OCI-LY3 (cell line): ENCODE measurements around the gene YIPF7.

Experiments
- H2AFZ ChIP-seq: fragments of 200-600, 300-600 bp; shearing (Covaris generic); 2 replicates; pipeline ENCODE4 v1.6.0; 2014; ENCODE audit warnings: antibody characterized with exemption, low read depth, low read length
- H3K27ac ChIP-seq: fragments of 200-600, 300-600 bp; sonication (generic); 2 replicates; pipeline ENCODE4 v1.5.1; 2014; ENCODE audit warnings: mild to moderate bottlenecking, low read length, moderate library complexity, mixed read lengths
- H3K27me3 ChIP-seq: fragments of 200-600, 300-600 bp; sonication (generic); 2 replicates; pipeline ENCODE4 v1.6.1; 2014; ENCODE audit warnings: low read depth, low read length, mixed read lengths
- H3K36me3 ChIP-seq: fragments of 200-600, 300-600 bp; sonication (generic); replicated peaks from 2 replicates; pipeline ENCODE3; 2014; ENCODE audit warnings: low read depth, low read length, mixed read lengths
- H3K4me1 ChIP-seq: fragments of 300-600, 200-600 bp; sonication (generic); 2 replicates; pipeline ENCODE4 v1.6.1; 2014; ENCODE audit warnings: low read length, mixed read lengths
- H3K4me2 ChIP-seq: fragments of 200-600, 300-600 bp; sonication (generic); 2 replicates; pipeline ENCODE4 v1.6.1; 2014; ENCODE audit warnings: low read length, mixed read lengths
- H3K4me3 ChIP-seq: fragments of 300-600, 200-600 bp; sonication (generic); 2 replicates; pipeline ENCODE4 v1.5.1; 2014; ENCODE audit warnings: antibody characterized with exemption, mild to moderate bottlenecking, low read length, moderate library complexity
- H3K79me2 ChIP-seq: fragments of 300-600, 200-600 bp; shearing (Covaris generic); 2 replicates; pipeline ENCODE4 v1.6.1; 2014; ENCODE audit warnings: mild to moderate bottlenecking, low read length, mixed read lengths
- H3K9ac ChIP-seq: fragments of 300-600, 200-600 bp; shearing (Covaris generic); 2 replicates; pipeline ENCODE4 v1.6.0; 2014; ENCODE audit warnings: mild to moderate bottlenecking, low read length, moderate library complexity
- H3K9me3 ChIP-seq: fragments of 200-600, 300-600 bp; shearing (Covaris generic); 2 replicates; pipeline ENCODE4 v1.6.1; 2014; ENCODE audit warnings: low read length, mixed read lengths; ENCODE audit not compliant: insufficient read depth
- H4K20me1 ChIP-seq: fragments of 200-600, 300-600 bp; sonication (generic); 2 replicates; pipeline ENCODE4 v1.6.1; 2016; ENCODE audit warnings: low read length, mixed read lengths; ENCODE audit not compliant: insufficient read depth
- EZH2phosphoT487 ChIP-seq: fragments of 200-600 bp; shearing (Covaris generic); IDR thresholded peaks from 2 replicates; pipeline ENCODE4 v1.6.1; 2018; ENCODE audit warnings: antibody characterized with exemption, mixed run types, low read depth
- TF ChIP-seq, protein P1 (sequence below): fragments of 200-600, 300-600 bp; sonication (generic); IDR thresholded peaks from 2 replicates; pipeline ENCODE4 v1.5.1; 2014; ENCODE audit warnings: antibody characterized with exemption, low read length, low read depth

YIPF7 gene

DNA sequence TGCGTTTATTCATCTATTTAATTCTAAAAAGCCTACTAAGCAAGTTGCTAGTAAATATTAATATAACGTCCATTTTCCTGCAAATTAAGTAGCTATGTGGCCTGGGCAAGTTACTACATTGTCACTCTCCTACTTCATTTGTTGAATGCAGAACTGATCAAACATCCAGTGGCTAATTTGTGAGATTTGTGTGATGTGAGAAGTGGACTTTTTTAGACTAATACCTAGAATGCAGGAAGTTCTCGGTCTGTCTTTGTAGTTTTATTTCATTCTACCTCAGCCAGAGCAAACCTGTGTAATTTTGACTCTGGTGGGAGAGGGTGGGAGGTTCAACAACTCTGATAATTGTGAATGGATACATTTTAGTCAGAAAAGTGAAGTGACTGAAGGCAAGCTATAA, 27.6 kb upstream of the YIPF7 start:
- Histone ChIP-seq H3K36me3 (peaks cover 20% of the 10 kb centered on the region), H3K4me2 (peak overlapping the region; percentile 82), H3K4me3 (peak overlapping the region; percentile 92), H3K9ac (peak overlapping the region; percentile 95), H4K20me1 (no peaks in the 10 kb centered on the region), H3K79me2 (peaks cover 48% of the 10 kb centered on the region), H2AFZ (no peak overlapping the region), H3K9me3 (no peaks in the 10 kb centered on the region), H3K27ac (peak overlapping the region; percentile 73), H3K4me1 (peaks cover 18% of the 10 kb centered on the region), H3K27me3 (no peaks in the 10 kb centered on the region)
- TF ChIP-seq, protein P1, sequence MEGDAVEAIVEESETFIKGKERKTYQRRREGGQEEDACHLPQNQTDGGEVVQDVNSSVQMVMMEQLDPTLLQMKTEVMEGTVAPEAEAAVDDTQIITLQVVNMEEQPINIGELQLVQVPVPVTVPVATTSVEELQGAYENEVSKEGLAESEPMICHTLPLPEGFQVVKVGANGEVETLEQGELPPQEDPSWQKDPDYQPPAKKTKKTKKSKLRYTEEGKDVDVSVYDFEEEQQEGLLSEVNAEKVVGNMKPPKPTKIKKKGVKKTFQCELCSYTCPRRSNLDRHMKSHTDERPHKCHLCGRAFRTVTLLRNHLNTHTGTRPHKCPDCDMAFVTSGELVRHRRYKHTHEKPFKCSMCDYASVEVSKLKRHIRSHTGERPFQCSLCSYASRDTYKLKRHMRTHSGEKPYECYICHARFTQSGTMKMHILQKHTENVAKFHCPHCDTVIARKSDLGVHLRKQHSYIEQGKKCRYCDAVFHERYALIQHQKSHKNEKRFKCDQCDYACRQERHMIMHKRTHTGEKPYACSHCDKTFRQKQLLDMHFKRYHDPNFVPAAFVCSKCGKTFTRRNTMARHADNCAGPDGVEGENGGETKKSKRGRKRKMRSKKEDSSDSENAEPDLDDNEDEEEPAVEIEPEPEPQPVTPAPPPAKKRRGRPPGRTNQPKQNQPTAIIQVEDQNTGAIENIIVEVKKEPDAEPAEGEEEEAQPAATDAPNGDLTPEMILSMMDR: no peak
- TF ChIP-seq EZH2phosphoT487: no peak

DNA sequence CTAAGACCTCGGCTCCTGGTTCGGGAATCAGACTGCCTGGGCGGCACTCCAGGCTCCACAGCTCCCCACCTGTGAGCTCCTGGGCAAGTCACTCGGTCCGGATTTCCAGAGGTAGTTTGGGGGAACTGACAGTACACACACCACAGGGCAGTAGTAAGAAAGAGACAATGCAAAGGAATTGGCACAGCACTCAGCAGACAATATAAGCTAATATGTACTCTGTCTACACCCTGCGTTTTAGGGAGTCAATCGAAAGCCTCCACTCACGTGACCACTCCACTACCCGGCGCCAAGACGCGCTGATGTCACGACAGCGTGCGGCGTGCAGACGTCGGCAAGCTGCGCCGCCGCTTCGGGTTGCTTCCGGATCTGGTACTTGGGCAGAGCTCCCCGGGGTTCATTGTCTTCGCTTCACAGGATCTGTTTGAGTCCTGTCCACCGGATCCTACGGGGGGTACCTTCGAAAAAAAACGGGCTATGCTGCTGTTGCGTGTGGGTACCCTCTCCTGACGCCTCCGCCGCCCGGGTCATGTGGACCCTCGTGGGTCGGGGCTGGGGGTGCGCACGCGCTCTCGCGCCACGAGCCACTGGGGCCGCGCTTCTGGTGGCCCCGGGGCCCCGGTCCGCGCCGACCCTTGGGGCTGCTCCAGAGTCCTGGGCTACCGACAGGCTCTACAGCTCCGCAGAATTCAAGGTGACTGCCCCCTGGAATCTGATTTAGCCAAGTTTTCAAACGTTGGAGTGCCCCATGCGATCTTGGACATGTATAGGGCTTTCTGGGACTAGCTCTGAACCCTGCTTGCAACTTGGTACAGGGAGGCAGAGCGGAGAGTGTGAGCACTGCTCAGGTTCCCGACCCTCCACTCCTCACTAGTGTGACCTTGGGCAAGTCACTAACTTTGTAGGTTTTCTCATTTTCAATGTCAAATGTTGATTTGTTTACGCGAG, 26.9 kb upstream of the YIPF7 start, which contains the start of gene GUF1:
Gene GUF1 (plus strand): TSS at position 327 of the 948 bp plus-strand sequence. CDS start 203 bp downstream, at position 530.
- Histone ChIP-seq H3K36me3 (peaks cover 15% of the 10 kb centered on the region), H3K27ac (peak within 1 kb of the TSS; percentile 73), H3K79me2 (peaks cover 48% of the 10 kb centered on the region), H3K4me2 (peak within 1 kb of the TSS; percentile 82), H3K9me3 (no peaks in the 10 kb centered on the region), H3K4me1 (peaks cover 18% of the 10 kb centered on the region), H3K4me3 (peak within 1 kb of the TSS; percentile 92), H3K27me3 (no peaks in the 10 kb centered on the region), H3K9ac (peak within 1 kb of the TSS; percentile 95), H2AFZ (peak within 1 kb of the TSS; percentile 96), H4K20me1 (no peaks in the 10 kb centered on the region)
- TF ChIP-seq EZH2phosphoT487: no peak
- TF ChIP-seq, protein P1: no peak

DNA sequence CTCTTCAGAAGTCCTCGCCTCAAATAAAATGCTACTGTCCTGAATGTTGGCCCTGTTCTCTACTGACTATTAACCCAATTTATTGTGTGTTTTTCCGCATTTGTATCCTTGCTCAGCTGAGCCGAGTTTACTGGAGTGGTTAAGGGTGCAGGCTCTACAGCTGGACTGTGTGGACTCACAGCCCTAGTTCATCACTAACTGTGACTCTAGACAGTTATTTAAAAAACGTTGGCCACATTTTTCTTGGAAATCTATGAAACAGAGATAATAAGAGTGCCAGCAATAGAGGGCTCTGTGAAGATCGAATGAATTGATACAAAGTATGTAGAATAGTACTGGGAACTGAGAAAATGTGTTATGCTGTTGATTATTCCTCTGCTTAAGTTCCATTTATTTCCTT, 23.9 kb upstream of the YIPF7 start:
- H3K4me3 ChIP-seq: no peak overlapping the region
- peaks cover 29% of the 10 kb centered on the region for H3K79me2 ChIP-seq
- no peaks in the 10 kb centered on the region for H3K36me3 ChIP-seq
- H3K4me1 ChIP-seq: peaks cover 11% of the 10 kb centered on the region
- no peak overlapping the region for H2AFZ ChIP-seq
- no peaks in the 10 kb centered on the region for H4K20me1 ChIP-seq
- H3K27me3 ChIP-seq: no peaks in the 10 kb centered on the region
- TF ChIP-seq, protein P1: no peak
- TF ChIP-seq EZH2phosphoT487: no peak
- no peak overlapping the region for H3K9ac ChIP-seq
- no peaks in the 10 kb centered on the region for H3K9me3 ChIP-seq
- no peak overlapping the region for H3K4me2 ChIP-seq
- H3K27ac ChIP-seq: no peak overlapping the region

DNA sequence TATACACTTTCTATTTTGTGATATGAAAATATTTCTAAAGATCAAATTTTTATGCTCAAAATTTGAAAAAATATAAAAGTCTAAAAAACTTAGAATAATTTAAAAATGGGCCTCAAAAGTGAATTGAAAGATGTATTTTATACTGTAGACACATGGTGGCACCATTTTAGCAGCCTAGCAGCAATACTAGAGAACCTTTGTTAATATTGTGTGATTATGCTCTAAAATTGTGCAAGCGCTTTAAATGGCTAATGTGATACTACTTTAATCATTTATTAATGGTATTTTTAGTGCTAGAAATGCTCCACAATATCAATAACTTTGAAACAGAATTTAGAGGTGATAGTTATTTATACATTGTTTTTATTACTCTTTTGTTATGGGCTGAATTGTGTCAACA, 23.0 kb upstream of the YIPF7 start:
- Histone ChIP-seq H3K9ac (no peak overlapping the region), H3K4me1 (peaks cover 5% of the 10 kb centered on the region), H3K36me3 (no peaks in the 10 kb centered on the region), H3K27me3 (no peaks in the 10 kb centered on the region), H3K27ac (no peak overlapping the region), H3K9me3 (no peaks in the 10 kb centered on the region), H3K4me2 (no peak overlapping the region), H2AFZ (no peak overlapping the region), H3K4me3 (no peak overlapping the region), H4K20me1 (no peaks in the 10 kb centered on the region), H3K79me2 (peaks cover 20% of the 10 kb centered on the region)
- TF ChIP-seq EZH2phosphoT487: no peak
- TF ChIP-seq, protein P1: peak; percentile 34
